Measurements from ENCODE around the gene IGF1R.

DNA sequence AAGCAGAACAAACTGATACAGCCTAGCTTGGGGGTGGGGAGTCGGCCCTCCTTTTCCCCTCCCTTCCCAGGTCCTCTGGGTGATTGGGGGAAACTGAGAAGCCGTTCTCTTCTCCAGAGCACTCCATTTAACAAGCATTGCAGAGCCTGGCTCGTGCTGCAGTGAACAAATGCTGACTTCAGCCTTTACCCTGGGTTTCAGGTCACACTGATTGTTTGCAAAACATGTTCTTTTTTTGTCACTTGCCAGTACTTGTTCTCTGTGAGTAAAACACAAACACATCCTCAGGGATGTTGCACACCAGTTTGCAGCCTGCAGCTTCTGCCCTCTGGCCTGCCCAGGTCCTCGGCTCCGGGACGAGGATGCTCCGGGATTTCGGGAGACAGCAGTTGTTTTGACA lies 226.4 kb downstream of the IGF1R start:
- TF ChIP-seq, protein P1, sequence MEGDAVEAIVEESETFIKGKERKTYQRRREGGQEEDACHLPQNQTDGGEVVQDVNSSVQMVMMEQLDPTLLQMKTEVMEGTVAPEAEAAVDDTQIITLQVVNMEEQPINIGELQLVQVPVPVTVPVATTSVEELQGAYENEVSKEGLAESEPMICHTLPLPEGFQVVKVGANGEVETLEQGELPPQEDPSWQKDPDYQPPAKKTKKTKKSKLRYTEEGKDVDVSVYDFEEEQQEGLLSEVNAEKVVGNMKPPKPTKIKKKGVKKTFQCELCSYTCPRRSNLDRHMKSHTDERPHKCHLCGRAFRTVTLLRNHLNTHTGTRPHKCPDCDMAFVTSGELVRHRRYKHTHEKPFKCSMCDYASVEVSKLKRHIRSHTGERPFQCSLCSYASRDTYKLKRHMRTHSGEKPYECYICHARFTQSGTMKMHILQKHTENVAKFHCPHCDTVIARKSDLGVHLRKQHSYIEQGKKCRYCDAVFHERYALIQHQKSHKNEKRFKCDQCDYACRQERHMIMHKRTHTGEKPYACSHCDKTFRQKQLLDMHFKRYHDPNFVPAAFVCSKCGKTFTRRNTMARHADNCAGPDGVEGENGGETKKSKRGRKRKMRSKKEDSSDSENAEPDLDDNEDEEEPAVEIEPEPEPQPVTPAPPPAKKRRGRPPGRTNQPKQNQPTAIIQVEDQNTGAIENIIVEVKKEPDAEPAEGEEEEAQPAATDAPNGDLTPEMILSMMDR (IDR thresholded peaks at IDR 0.05; ENCODE audit: insufficient read depth, low read length, poor library complexity, severe bottlenecking): no peak
- no peak for TF ChIP-seq EZH2phosphoT487 (conservative IDR thresholded peaks at IDR 0.05; ENCODE audit: low read length)
